HG03159 (cell line): ENCODE results near the gene CD9.
"Not testable (repeated sequence)": the region's sequence is repeated elsewhere in the genome, so short reads cannot be mapped to it uniquely, and the experiment has no call there.

Experiments used
- ATAC-seq: cut with Tn5 transposase; IDR thresholded peaks from one replicate; pipeline ENCODE4 v1.9.1; 2021; ENCODE audit warnings: mild to moderate bottlenecking, moderate library complexity; ENCODE audit not compliant: unreplicated experiment

CD9 gene, protein sequence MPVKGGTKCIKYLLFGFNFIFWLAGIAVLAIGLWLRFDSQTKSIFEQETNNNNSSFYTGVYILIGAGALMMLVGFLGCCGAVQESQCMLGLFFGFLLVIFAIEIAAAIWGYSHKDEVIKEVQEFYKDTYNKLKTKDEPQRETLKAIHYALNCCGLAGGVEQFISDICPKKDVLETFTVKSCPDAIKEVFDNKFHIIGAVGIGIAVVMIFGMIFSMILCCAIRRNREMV

GRCh38 chr12:6200256-6201212 lies at the start of gene CD9:
Gene CD9 (plus strand): TSS chr12:6200400. CDS start chr12:6200500, 100 bp downstream.
- no peak for ATAC-seq

DNA sequence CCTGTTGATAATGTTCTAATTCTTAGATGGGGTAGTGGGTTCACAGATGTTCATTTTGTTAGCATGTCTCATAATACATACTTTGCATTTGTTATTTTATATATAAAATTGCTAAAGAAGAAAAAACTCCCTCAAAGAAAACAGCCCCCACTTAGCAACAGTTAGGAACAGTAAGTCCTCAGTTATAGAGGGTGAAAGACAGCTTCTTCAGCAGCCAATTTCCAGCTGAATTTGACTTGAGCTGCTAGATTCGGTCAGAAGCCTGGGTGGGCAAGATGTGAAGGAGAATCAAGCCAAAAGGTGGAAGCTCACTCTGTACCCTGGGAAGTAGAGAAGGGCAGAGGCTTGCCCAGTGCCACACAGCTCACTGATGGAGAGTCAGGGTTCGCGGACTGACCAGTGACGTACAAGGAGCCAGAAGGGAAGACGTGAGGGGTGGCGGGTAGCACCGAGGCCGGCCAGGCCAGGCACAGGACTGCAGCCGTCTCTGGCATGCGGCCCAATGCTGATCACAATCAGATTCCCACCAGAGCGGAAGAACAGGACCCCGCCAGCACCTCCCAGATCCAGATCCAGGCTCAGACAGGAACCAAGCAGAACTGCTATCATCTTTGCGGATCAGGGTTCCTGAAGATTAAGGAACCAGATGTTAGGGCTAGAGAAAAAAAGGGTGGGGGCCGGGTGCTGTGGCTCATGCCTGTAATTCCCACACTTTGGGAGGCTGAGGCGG lies 45.3 kb upstream of the CD9 start:
- no peak for ATAC-seq

DNA sequence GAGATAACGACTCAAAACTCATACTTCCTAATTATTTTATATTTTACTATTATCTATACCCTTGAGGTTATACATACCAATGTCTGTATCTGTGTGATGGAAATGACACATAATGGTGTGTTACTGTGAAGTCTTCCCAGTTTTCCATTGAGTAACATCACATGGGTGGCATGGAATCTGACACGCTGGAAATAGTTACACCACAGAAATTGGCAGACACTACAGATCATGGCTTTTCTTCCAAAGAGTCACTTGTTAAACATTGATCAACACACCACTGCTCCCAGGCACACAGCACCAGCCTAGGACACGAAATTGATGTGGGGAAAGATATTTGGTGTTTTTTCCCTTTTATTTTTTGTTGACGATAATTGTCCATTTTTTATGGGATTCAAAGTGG lies 42.7 kb upstream of the CD9 start:
- ATAC-seq: no peak

GRCh38 chr12:6158255-6158654 lies 41.9 kb upstream of the CD9 start:
- ATAC-seq: no peak

- no peak for ATAC-seq
These were observed 41.5 kb upstream of the CD9 start for GRCh38 chr12:6158749-6159148.

DNA sequence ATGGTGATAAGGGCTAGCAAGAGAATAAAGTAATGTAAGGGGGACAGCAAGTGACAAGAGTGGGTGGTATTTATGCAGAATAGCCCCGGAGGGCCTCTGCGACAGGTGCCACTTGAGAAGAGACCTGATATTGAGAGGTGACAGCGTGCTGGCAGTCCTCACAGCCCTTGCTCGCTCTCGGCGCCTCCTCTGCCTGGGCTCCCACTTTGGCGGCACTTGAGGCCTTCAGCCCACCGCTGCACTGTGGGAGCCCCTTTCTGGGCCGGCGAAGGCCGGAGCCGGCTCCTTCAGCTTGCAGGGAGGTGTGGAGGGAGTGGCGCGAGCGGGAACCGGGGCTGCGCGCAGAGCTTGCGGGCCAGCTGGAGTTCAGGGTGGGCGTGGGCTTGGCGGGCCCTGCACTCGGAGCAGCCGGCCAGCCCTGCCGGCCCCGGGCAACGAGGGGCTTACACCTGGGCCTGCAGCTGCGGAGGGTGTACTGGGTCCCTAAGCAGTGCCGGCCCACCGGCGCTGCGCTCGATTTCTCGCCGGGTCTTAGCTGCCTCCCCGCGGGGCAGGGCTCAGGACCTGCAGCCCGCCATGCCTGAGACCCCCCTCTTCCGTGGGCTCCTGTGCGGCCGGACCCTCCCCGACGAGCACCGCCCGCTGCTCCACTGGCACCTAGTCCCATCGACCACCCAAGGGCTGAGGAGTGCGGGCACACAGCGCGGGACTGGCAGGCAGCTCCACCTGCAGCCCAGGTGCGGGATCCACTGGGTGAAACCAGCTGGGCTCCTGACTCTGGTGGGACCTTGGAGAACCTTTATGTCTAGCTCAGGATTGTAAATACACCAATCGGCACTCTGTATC lies 40.8 kb upstream of the CD9 start:
- not testable (repeated sequence) for ATAC-seq

DNA sequence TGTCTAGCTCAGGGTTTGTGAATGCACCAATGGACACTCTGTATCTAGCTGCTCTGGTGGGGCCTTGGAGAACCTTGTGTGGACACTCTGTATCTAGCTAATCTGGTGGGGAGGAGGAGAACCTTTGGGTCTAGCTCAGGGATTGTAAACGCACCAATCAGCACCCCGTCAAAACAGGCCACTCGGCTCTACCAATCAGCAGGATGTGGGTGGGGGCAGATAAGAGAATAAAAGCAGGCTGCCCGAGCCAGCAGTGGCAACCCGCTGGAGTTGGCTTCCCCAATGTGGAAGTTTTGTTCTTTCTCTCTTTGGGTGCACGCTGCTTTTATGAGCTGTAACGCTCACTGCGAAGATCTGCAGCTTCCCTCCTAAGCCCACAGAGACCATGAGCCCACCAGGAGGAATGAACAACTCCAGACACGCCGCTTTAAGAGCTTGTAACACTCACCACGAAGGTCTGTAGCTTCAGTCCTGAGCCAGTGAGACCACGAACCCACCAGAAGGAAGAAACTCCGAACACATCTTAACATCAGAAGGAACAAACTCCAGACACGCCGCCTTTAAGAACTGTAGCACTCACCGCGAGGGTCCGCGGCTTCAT lies 40.1 kb upstream of the CD9 start:
- ATAC-seq: not testable (repeated sequence)

DNA sequence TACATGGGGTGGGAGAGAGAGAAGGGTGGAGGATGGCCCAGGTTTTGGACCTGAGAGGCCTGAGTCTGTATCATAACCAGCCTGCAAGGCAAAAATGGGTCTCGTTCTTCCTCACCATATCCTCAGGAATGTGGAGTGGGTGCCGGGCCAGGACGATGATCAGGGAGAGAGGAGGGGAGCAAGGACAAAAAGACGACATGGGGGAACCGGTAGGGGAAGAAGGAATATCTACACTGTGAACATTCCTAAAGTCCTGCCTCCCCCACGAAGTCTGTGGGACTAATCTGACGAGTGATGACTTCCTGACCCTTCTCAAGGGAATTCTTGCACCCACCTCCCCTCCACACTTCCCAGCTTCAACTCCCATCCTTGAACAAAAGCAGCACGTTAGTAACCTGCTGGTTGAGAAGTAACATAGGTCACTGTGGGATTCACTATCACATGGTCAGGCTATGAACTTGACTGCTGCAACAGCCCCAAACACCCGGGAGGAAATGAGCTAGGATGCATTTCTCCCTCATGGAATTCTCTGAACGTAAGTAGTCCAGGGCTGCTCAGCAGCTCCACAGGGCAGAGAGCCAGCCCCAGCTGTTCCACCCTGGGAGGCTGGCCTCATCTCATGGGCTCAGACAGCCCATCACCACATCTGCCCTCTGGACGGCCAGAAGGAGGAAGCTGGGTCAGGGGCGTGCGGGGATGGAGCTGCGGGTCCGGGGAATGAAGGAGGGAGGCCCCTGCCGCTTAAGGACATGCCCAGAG lies 38.9 kb upstream of the CD9 start:
- ATAC-seq: no peak

DNA sequence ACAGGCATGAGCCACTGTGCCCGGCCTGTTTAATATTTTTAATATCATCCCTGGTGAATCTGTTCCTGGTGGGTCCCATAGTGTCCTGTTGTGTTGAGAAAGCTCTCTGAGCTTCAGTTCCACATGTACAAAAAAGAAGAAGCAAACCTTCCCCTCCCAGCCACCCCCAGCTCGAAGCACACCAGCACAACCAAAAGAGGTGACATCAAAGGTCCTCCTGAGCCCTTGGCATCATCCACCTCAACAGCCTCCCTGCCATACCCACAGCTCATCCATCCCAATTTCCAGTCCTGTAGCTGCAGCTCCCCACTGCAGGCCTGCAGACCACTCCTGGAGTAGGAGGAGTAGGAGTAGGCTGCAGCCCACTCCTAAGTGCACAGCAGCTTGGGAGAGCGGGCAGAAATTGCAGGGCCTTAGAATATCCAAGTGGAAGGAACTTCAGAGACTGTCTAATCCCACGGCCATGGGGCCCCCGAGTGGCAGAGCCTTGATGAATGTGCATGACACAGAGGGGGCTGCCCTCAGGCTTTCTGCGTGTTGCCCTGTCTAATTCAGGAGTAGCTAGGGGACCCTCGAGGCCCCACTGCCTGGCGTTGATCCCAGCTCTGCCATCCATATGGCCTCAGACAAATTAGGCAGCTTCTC lies 36.7 kb upstream of the CD9 start:
- ATAC-seq: no peak

GRCh38 chr12:6165395-6165794 lies 34.8 kb upstream of the CD9 start:
- ATAC-seq: no peak

DNA sequence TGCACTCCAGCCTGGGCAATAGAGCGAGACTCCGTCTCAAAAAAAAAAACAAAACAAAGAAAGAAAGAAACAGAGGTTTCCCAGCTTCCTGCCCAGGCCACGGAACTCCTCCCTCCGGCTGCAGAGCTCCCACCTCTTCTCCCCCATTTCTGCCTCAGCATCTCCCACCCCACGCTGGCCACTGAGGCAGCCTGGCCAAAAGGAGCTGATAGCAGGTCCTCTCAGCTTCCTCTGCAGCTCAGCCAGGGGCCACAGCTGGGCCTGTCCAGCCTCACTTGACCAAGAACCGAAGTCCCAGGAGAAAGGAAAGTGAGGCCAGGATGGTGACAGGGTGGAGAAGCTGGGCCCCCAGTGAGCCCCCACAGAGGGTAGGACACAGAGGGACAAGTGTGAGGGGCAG lies 33.4 kb upstream of the CD9 start:
- peak; percentile 1 for ATAC-seq

DNA sequence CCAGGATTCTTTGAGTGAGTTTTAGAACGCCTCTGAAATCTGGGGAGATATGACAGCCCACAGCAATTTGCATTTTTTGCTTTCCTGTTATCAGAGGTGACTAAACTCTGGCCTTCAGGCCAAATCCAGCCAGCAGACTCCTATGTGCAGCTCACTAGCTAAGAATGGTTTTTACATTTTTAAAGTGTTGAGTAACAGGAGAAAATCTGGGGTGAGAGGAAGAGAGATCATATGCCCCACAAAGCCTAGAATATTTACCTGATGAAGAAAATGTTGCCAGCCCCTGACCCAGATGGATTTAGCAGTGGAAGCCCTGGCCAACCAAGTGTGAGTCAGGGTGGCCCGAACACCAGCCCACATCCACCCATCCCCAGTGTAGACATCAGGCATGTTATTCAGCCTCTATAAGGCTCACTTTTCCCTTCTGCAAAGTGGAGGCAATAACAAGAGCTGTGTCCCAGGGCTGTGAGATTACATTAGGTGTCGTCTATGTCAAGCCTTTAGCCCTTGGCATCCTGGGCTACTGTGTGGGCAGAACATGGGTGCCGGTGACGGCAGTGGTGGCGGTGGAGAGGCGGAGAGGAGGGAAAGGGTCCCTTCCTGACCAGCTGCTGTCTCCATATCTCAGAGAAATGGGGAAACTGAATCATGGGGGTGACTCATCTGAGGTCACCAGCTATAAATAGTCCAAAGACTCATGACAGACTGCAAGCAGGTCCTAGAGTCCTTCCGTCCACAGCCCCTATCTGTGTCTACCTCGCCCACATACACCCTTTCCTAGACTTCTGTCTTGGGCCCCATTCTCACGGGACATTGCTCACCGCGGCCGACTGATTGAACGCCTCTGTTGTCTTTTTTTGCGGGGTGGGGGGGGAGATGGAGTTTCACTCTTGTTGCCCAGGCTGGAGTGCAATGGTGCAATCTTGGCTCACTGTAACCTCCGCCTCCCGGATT lies 32.6 kb upstream of the CD9 start:
- peak; percentile 78 for ATAC-seq

- ATAC-seq: no peak
These were observed 28.7 kb upstream of the CD9 start for GRCh38 chr12:6171409-6172015.

GRCh38 chr12:6172086-6172485 lies 28.1 kb upstream of the CD9 start:
- no peak for ATAC-seq

- ATAC-seq: no peak
These were observed 27.3 kb upstream of the CD9 start for GRCh38 chr12:6172862-6173261.

DNA sequence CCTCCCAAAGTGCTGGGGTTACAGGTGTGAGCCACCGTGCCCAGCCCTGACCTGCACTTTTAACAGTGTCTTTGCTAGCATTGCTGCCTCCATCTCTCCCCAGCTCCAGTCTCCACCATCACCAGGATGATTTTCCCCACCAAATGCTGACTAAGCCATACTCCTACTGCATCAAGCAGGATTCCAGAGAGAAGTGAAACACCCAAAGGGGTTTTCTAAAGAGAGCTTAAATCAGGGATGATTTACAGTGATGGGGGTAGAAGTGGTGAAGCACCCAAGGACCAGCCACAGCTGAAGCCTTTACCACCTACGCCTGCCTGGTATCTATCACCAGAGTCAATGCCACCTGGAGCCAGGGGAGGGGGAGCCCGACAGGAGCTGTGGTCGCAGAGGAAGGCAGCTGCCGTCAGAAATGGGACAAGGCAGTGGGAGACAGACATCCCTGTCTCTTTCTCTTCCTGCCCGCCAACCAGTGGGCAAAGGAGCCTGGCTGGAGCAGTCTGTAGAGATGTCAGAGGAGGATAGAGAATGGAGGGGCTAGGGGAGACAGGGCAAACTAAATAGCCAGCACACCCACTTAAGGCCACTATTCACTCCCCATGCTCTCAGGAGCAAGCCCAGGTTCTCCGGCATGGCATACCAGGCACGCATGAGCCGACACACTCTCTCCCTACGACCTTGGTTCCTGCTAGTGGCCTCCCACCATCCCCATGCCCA lies 22.4 kb upstream of the CD9 start:
- no peak for ATAC-seq
